Hepatocyte (in vitro differentiated cells): ENCODE results near the gene C1orf87. TPM values are rescaled to one million over a fixed set of nuclear protein-coding genes. Genes with fewer than 3 reads are reported as not detected.

Experiments
- DNase-seq: peaks from one replicate; pipeline ENCODE4 v3.0.0-alpha.2; 2016; ENCODE audit warnings: low spot score
- H2AFZ ChIP-seq: fragments of 200-600 bp; sonication (generic); 2 replicates; pipeline ENCODE4 v1.6.0; 2016; ENCODE audit warnings: antibody characterized with exemption, mild to moderate bottlenecking
- H3K27ac ChIP-seq: fragments of 200-600 bp; sonication (generic); 2 replicates; pipeline ENCODE4 v1.5.1; 2016; ENCODE audit warnings: mild to moderate bottlenecking
- H3K27me3 ChIP-seq: fragments of 200-600 bp; sonication (generic); 2 replicates; pipeline ENCODE4 v1.6.1; 2016
- H3K36me3 ChIP-seq: fragments of 200-600 bp; sonication (generic); replicated peaks from 2 replicates; pipeline ENCODE4 v1.5.1; 2016; ENCODE audit warnings: low read depth; ENCODE audit not compliant: insufficient read depth
- H3K4me1 ChIP-seq: fragments of 200-600 bp; sonication (generic); 2 replicates; pipeline ENCODE4 v1.5.1; 2016; ENCODE audit warnings: mild to moderate bottlenecking, moderate library complexity; ENCODE audit not compliant: insufficient read depth
- H3K4me2 ChIP-seq: fragments of 200-600 bp; sonication (generic); 2 replicates; pipeline ENCODE4 v1.6.0; 2016
- H3K4me3 ChIP-seq: fragments of 200-600 bp; sonication (generic); 2 replicates; pipeline ENCODE4 v1.5.1; 2016; ENCODE audit warnings: mild to moderate bottlenecking
- H3K79me2 ChIP-seq: fragments of 200-600 bp; sonication (generic); 2 replicates; pipeline ENCODE4 v1.6.0; 2017; ENCODE audit warnings: mild to moderate bottlenecking
- H3K9me2 ChIP-seq: fragments of 200-600 bp; sonication (generic); replicated peaks from 2 replicates; pipeline ENCODE4 v1.6.0; 2017; ENCODE audit warnings: mild to moderate bottlenecking; ENCODE audit not compliant: insufficient read depth
- H3K9me3 ChIP-seq: fragments of 200-600 bp; sonication (generic); 2 replicates; pipeline ENCODE4 v1.5.1; 2016; ENCODE audit warnings: low read depth, mild to moderate bottlenecking
- H4K20me1 ChIP-seq: fragments of 200-600 bp; sonication (generic); 2 replicates; pipeline ENCODE4 v1.6.0; 2016; ENCODE audit warnings: mild to moderate bottlenecking; ENCODE audit not compliant: insufficient read depth, poor library complexity, severe bottlenecking
- EZH2 ChIP-seq: fragments of 200-600 bp; sonication (generic); IDR thresholded peaks from 2 replicates; pipeline ENCODE4 v1.6.1; 2016; ENCODE audit warnings: antibody characterized with exemption, mild to moderate bottlenecking, borderline replicate concordance
- EZH2phosphoT487 ChIP-seq: fragments of 200-600 bp; sonication (generic); IDR thresholded peaks from one replicate; pipeline ENCODE4 v1.6.1; 2018; ENCODE audit warnings: antibody characterized with exemption, mild to moderate bottlenecking, low read depth, moderate library complexity; ENCODE audit not compliant: unreplicated experiment, severe bottlenecking
- WGBS: methylation state at CpG from one replicate; pipeline ENCODE4 v1.1.6; 2016; ENCODE audit warnings: low lambda C conversion rate; ENCODE audit errors: missing lambda C conversion rate; 5-methylcytosine and 5-hydroxymethylcytosine counted together
- polyA plus RNA-seq: library from polyadenylated mRNA; unstranded; fragments of >200 nt; fragmentation: Nextera tagmentation; extraction: Ambion mirVana; gene quantifications from 2 replicates; pipeline ENCODE4 v1.2.1, GENCODE V29; 2016
- total RNA-seq: library from RNA; depleted of rRNA; stranded (reverse); fragments of >200 nt; gene quantifications from 2 replicates; pipeline ENCODE4 v1.2.3, GENCODE V29; 2014
- TF ChIP-seq, protein P1 (sequence below): fragments of 200-600 bp; sonication (generic); IDR thresholded peaks from 2 replicates; pipeline ENCODE4 v1.5.1; 2016; ENCODE audit warnings: antibody characterized with exemption, mild to moderate bottlenecking; ENCODE audit not compliant: poor library complexity

C1orf87 gene
- total and polyA plus RNA-seq, 2 experiments from 2014 or later = not detected

DNA sequence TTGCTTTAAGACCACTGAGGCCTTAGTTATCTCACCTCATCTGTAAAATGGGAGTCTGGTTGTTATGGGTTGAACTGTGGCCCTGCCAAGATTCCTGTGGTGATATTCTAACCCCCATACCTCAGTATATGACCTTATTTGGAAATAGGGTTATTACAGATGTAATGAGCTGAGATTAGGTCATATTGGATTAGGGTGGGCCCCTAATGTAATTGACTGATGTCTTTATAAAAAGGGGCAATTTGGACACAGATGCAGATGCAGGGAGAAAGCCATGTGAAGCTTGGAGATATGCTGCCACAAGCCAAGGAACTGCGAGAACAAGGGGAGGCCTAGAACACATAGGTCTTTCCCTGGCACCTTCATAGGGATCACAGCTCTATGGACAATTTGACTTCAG is 3.9 kb downstream of the C1orf87 start:
- Histone ChIP-seq H3K4me1 (no peaks in the 10 kb centered on the region), H3K4me3 (no peak overlapping the region), H3K9me2 (no peaks in the 10 kb centered on the region), H3K9me3 (no peaks in the 10 kb centered on the region), H3K4me2 (no peak overlapping the region), H3K36me3 (no peaks in the 10 kb centered on the region), H3K27ac (no peak overlapping the region), H2AFZ (no peak overlapping the region), H3K79me2 (no peaks in the 10 kb centered on the region), H4K20me1 (no peaks in the 10 kb centered on the region), H3K27me3 (peaks cover 33% of the 10 kb centered on the region)
- DNase-seq = no peak
- no peak for TF ChIP-seq EZH2
- TF ChIP-seq EZH2phosphoT487 = no peak
- TF ChIP-seq, protein P1, sequence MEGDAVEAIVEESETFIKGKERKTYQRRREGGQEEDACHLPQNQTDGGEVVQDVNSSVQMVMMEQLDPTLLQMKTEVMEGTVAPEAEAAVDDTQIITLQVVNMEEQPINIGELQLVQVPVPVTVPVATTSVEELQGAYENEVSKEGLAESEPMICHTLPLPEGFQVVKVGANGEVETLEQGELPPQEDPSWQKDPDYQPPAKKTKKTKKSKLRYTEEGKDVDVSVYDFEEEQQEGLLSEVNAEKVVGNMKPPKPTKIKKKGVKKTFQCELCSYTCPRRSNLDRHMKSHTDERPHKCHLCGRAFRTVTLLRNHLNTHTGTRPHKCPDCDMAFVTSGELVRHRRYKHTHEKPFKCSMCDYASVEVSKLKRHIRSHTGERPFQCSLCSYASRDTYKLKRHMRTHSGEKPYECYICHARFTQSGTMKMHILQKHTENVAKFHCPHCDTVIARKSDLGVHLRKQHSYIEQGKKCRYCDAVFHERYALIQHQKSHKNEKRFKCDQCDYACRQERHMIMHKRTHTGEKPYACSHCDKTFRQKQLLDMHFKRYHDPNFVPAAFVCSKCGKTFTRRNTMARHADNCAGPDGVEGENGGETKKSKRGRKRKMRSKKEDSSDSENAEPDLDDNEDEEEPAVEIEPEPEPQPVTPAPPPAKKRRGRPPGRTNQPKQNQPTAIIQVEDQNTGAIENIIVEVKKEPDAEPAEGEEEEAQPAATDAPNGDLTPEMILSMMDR = no peak
- whole genome bisulfite sequencing = 100% methylated on average over 1 of the region's 1 CpG

DNA sequence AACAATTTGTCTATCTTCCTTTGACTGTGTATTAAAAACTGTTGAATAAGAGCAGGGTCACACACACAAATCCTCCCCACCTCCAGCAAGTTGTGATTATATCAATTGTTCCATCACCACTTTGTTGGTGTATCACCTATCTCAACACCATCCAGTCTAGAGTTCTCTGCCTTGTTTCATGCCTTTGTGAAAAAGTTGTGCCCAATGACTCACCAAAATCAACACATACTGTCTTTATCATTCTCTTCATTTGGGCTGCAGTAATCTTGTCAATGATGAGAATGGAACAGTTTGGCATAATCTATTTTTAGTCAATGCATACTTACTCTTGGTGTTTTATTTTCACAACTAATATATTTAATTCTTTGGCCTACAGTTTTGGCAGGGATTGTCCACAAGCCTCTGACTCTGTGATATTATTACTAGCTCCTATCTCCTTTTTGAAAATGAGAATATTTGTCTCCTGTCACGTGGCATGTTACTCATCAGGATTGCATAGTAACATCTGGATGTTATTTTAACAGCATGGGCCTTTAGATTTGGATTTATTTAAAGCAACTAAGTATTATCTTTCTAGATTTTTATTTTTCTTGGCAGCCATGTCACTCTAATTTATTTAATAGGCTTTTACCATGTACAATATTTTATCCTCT is 5.1 kb downstream of the C1orf87 start:
- H3K79me2 ChIP-seq = no peaks in the 10 kb centered on the region
- H3K9me2 ChIP-seq = no peaks in the 10 kb centered on the region
- no peak overlapping the region for H3K4me3 ChIP-seq
- WGBS = 49% methylated on average over 1 of the region's 1 CpG
- H3K4me2 ChIP-seq = no peak overlapping the region
- no peak for DNase-seq
- H3K9me3 ChIP-seq = no peaks in the 10 kb centered on the region
- H3K27ac ChIP-seq = no peak overlapping the region
- H3K36me3 ChIP-seq = no peaks in the 10 kb centered on the region
- no peaks in the 10 kb centered on the region for H4K20me1 ChIP-seq
- no peaks in the 10 kb centered on the region for H3K4me1 ChIP-seq
- TF ChIP-seq, protein P1 = no peak
- no peak for TF ChIP-seq EZH2phosphoT487
- no peak for TF ChIP-seq EZH2
- H3K27me3 ChIP-seq = peaks cover 21% of the 10 kb centered on the region
- H2AFZ ChIP-seq = no peak overlapping the region

DNA sequence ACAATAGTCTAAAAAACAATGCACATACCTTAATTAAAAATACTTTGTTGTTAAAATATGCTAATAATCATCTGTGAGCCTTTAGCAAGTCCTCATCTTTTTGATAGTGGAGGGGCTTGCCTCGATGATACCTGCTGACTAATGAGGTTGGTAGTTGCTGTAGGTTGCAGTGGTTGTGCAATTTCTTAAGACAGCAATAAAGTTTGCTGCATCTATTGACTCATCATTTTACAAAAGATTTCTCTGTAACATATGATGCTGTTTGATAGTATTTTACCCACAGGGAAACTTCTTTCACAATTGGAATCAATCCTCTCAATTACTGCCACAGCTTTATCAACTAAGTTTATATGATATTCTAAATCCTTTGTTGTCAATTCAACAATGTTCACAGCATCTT is 7.6 kb downstream of the C1orf87 start:
- no peak for DNase-seq

More for the DNA sequence above, 7.6 kb downstream of the C1orf87 start:
- Histone ChIP-seq H2AFZ (no peak overlapping the region), H4K20me1 (no peaks in the 10 kb centered on the region), H3K79me2 (no peaks in the 10 kb centered on the region), H3K27me3 (no peaks in the 10 kb centered on the region), H3K27ac (no peak overlapping the region), H3K4me2 (no peak overlapping the region), H3K36me3 (no peaks in the 10 kb centered on the region), H3K4me1 (no peaks in the 10 kb centered on the region), H3K9me2 (no peaks in the 10 kb centered on the region), H3K9me3 (no peaks in the 10 kb centered on the region), H3K4me3 (no peak overlapping the region)
- TF ChIP-seq EZH2phosphoT487 (no peak), EZH2 (no peak)
- TF ChIP-seq, protein P1 = no peak
- WGBS = 74% methylated on average over 1 of the region's 1 CpG
